Urothelium cell line (cell line): ENCODE data around the gene CDC25A.

Experiments used
- DNase-seq: peaks from one replicate; pipeline ENCODE4 v3.0.0; 2011; ENCODE audit warnings: low spot score, mixed read lengths
- FAIRE-seq: peaks from 2 replicates; lab custom pipeline; 2011; peaks lifted over from hg19 to GRCh38; lab: Jason Lieb, UNC

Gene CDC25A

DNA sequence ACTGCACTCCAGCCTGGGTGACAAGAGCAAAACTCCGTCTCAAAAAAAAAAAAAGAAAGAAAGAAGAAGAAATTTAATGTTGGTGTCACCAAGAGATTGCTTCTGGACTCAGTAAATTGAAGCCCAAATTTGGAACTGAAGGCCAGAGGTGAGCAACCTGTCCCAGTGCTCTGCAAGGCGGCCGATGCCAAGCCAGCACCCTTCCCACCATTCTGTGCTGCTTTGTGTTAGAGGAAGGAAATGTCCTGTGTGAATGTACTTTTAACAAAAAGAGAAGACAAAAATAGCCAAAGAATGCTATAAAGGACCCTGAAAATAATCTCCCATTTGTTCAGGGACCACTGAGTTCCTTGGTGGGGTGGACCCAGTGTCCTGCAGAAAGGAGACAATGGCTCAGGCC is 44.6 kb downstream of the CDC25A start:
- FAIRE-seq: no peak
- DNase-seq: no peak

DNA sequence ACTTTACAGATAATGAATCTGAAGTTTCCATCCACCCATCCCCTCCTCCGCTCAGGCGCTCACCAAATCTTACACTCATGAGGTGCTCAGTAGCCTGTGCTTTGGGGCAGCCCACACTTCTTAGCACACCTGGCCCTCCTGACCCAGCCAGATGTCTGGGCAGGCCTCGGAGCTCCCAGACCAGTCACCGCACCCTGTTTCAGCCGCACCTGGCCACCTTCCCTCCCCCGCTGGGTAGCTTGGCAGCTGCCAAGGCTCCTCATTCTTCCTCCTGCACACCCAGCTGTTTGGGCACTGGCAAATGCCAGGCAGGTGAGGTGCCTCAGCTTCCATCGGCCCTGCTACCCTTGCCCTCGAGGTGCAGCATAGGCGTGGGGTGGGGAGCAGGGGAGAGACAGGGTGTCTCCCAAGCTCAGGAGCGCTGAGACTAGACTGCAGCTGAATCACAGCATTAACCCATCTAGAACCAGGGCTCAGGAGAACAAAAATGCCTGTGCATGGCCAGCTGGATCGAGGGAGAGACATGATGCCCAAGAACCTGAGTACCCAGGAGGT is 45.8 kb downstream of the CDC25A start:
- DNase-seq (no peak), FAIRE-seq (no peak)

DNA sequence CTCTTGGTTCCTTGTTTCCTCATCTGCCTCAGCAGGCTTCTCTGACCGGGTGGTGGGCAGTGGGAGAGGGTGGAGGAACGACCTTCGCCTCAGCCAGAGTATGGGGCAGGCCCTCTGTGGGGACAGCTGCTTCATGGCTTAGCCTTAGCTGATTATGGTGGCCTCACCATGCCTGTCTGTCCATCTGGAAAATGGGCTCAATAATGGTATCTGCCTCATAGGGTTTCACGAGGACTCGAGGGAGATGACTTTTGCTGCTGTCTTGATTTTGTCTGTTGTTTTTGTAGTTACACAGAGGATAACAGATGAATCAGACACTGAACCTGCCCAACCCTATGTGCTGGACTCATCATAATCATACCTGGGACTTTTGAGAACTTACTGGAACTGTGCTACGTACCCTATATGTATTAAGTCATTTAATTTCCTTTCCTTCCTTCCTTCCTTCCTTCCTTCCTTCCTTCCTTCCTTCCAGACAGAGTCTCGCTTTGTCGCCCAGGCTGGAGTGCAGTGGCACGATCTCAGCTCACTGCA is 46.5 kb downstream of the CDC25A start:
- DNase-seq (no peak), FAIRE-seq (no peak)

GRCh38 chr3:48140936-48141603 is 47.1 kb downstream of the CDC25A start:
- no peak for FAIRE-seq
- DNase-seq: no peak

- FAIRE-seq: no peak
- no peak for DNase-seq
Measured at GRCh38 chr3:48140336-48140757, 47.9 kb downstream of the CDC25A start.

DNA sequence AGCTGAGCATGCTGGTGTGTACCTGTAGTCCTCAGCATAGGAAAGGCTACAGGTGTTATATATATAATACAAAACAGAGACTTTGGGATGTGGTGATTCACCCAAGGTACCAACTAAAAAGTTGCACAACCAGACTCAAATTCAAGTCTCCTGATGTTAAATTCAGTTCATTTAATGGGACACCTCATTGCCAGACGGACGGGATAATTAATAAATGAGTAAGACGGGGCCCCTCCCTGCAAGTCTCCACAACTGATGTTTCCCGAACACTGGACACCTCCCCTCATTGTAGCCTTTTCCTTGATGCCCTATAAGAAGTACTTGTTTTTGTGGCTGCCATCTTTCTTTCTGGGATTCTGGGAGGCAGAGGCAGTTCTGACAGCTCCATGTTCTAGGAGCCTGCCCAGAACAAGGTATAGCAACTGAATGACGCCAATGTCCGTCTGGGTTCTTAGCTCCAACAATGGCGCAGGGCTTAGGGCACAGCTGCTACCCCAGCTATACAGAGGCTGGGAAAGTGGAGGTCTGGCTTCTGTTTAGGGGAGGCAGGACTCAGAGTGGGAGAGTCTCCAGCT is 50.7 kb downstream of the CDC25A start:
- FAIRE-seq: no peak
- no peak for DNase-seq

- FAIRE-seq (no peak), DNase-seq (no peak)
Measured at GRCh38 chr3:48135552-48136495, 52.4 kb downstream of the CDC25A start.

DNA sequence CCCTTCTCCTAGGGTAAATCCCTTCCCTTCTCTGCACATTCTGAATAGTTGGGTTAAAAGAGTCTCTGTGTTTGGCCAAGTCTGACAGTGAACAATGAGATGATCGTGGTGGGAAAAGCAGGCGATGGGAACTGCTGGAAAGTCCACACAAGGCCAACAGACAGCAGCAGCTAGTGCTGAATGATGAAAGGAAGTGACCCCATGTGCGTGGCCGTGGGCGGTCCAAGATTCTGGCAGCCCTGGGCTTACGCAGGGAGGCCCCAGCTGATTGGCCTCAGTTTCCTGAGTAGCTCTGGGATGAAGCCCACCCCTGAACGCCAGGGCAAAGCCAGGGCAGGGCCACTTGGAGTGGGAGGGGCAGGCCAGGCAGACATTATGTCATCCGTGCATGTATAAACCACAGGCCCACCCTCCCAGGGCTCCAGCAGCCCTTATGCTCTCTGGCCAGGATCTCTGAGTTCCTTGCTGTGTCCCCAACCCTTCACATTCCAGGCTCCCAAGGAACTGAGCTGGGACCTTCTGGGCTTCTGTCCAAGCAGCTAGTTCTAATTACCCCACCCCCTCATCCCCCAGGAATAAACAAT is 57.8 kb downstream of the CDC25A start:
- no peak for FAIRE-seq
- peak; percentile 57 for DNase-seq

DNA sequence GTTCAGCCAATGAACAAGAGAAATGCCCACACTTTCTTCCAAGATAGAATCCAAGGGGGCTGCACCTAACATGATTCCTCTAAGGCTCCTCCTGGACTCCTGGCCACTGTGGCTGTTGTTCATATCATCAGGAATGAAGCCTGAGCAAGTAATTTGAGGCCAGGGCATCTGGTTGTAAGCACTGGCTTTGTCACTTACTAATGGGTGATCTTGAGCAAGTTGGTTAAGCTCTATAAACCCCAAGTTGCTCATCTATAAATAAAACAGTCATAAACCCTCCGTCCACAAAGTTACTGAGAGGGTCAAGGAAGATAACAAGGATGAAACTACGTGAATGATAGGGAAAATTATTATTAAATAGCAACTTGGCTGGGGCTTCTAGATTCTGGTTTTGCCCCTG is 58.3 kb downstream of the CDC25A start:
- FAIRE-seq: no peak
- DNase-seq: no peak

GRCh38 chr3:48128774-48129173 is 59.4 kb downstream of the CDC25A start:
- FAIRE-seq (no peak), DNase-seq (no peak)

GRCh38 chr3:48125886-48126622 is 62.2 kb downstream of the CDC25A start:
- no peak for FAIRE-seq
- DNase-seq: no peak

DNA sequence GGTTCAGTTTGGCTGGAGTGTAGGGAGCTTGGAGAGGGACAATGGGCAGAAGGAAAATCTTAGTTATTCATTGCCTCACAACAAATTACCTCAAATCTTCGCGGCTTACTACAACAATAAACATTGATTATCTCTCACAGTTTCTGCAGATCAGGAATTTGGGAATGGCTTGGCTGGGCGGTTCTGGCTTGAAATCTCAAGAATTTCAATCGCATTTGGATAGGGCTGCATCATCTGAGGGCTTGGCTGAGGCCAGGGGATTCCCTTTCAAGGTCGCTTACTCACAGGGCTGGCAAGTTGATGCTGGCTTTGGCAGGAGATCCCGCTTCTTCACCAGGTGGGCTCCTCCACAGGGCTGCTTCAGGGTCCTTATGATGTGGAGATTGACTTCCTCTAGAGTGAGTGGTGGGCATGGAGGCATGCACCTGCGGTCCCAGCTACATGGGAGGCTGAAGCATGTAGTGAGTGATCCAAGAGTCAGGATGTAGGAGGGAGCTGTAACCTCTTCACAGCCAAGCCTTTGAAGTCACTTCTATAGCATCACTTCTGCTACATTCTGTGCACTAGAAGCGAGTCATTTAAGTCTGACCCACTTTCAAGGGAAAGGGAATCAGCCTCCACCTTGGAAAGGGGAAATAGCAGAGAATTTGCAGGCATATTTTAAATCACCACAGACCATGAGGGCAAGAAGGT is 63.1 kb downstream of the CDC25A start:
- no peak for FAIRE-seq
- no peak for DNase-seq

DNA sequence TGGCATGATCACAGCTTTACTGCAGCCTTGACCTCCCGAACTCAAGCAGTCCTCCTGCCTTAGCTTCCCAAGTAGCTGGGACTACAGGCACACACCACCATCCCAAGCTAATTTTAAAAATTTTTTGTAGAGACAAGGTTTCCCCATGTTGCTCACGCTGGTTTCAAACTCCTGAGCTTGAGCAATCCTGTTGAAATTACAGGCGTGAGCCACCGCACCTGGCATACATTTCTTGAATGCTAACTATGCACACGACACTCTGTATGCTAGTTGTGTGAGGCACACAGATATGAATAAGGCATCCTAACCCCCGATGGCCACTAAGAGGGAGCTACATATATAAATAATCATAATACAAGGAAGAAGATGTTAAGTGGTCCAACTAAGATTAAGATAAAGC is 64.9 kb downstream of the CDC25A start:
- no peak for DNase-seq
- no peak for FAIRE-seq

GRCh38 chr3:48122504-48122903 is 65.7 kb downstream of the CDC25A start:
- FAIRE-seq (no peak), DNase-seq (no peak)

- DNase-seq (no peak), FAIRE-seq (no peak)
Measured at GRCh38 chr3:48120223-48120622, 68.0 kb downstream of the CDC25A start.

DNA sequence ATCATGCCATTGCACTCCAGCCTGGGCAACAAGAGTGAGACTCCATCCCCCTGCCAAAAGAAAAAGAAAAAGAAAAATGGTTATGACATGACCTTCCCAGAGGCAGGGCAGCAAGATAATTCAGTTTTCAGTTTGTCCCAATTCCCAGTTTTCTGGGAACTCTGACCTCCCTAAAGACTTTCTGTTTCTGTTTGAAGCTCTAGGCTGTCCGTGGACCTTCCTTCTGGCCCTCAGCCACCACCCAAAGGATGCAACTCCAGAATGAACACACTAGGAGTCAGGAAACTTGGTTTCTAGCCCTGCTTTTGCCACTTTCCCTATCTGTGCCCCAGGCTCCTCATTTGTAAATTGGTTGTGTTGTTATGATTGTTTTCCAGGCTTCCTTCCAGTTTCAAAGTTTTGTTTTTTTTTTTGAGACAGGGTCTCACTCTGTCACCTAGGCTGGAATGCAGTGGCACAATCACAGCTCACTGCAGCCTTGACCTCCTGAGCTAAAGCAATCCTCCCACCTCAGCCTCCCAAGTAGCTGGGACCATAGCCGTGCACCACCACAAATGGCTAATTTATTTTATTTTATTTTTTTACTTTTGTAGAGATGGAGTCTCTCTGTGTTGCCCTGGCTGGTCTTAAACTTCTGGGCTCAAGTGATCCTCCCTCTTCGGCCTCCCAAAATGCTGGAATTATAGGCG is 68.6 kb downstream of the CDC25A start:
- FAIRE-seq: no peak
- DNase-seq: no peak

- FAIRE-seq (no peak), DNase-seq (no peak)
Measured at GRCh38 chr3:48118928-48119327, 69.3 kb downstream of the CDC25A start.

DNA sequence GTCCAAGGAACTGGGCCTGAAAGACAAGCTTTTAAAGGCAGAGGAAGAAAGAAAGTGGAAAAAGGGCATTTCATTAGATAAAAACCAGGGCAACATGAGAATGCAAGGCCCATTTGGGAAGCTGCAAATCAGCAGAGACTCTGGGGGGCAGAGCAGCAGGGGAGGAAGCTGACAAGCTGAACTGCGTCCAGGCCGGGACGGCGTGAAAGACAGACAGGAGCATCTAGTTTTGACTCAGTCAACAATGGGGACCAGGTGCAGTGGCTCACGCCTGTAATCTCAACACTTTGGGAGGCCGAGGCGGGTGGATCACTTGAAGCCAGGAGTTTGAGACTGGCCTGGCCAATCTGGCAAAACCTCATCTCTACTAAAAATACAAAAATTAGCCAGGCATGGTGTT is 69.9 kb downstream of the CDC25A start:
- FAIRE-seq (no peak), DNase-seq (no peak)

DNA sequence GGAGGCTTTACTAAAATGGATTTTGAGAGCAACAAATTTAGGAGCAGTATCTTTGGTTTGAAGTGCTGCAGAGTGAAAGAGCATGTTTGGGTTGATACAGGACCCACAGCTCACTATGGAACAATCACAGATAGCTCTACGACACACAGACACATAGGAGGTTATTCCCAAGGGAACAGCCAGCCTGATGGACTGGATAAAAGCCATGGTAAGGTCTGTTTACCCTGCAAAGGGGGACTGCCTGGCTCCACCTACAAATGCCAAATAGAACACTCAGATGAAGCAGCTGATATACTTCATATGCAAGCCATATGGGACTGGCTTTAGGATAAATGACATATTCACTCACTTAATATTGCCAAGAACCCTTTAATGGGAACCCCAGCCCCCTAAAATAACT is 75.4 kb downstream of the CDC25A start:
- DNase-seq (no peak), FAIRE-seq (no peak)
